ENCODE measurements around the gene MMP24OS.

- TF ChIP-seq POLR2A (IDR thresholded peaks at IDR 0.05) = no peak
- no peak for TF ChIP-seq CTCF (IDR thresholded peaks at IDR 0.05)
These were observed 41.9 kb upstream of the MMP24OS start for GRCh38 chr20:35319871-35320197.

Data from lower leg skin (tissue), 3 donors.